Ovary (tissue), 9 donors: ENCODE data around the gene MMP28. TPM values are rescaled to one million over a fixed set of nuclear protein-coding genes. Genes with fewer than 3 reads are reported as not detected.

Experiments
- DNase-seq, 5 donors: peaks; one replicate each; pipeline ENCODE4 v3.0.0-alpha.2; 2019 to 2020
- H3K27ac ChIP-seq, 2 donors: fragments of 200-600 bp; one replicate each; pipeline versions ENCODE4 v1.5.1 to v1.8.0; 2019 to 2022
- H3K27me3 ChIP-seq: fragments of 200-600 bp; one replicate; pipeline ENCODE4 v1.8.0; 2022
- H3K36me3 ChIP-seq: fragments of 200-600 bp; sonication (generic); one replicate; pipeline ENCODE4 v1.5.1; 2019
- H3K4me1 ChIP-seq: one replicate; pipeline ENCODE4 v1.8.1; 2013; ENCODE audit warnings: mild to moderate bottlenecking, moderate library complexity; ENCODE audit not compliant: insufficient read depth
- H3K4me3 ChIP-seq: fragments of 200-600 bp; sonication (generic); one replicate; pipeline ENCODE4 v1.5.1; 2017
- H3K9me3 ChIP-seq, 2 donors: fragments of 200-600 bp in 1 of 2; sonication (generic) in 1 of 2; one replicate each; pipeline versions ENCODE4 v1.5.1 to v1.8.1; 2013 to 2019; ENCODE audit warnings: mild to moderate bottlenecking in 1 of 2, moderate library complexity in 1 of 2
- CTCF ChIP-seq, 3 donors: fragments of 450-650 bp in 2 of 3; fragments of 200-600 bp in 1 of 3; IDR thresholded peaks; one replicate each; pipeline versions ENCODE4 v1.5.1 to v1.8.0; 2016 to 2022; ENCODE audit warnings: antibody characterized with exemption in 3 of 3, mild to moderate bottlenecking in 1 of 3
- EP300 ChIP-seq: sonication (generic); formaldehyde crosslinking; IDR thresholded peaks from one replicate; pipeline ENCODE4 v1.6.1; 2017; ENCODE audit warnings: antibody characterized with exemption
- POLR2A ChIP-seq: fragments of 450-650 bp; IDR thresholded peaks from one replicate; pipeline ENCODE4 v1.6.1; 2017; ENCODE audit warnings: antibody characterized with exemption, mild to moderate bottlenecking, moderate library complexity
- WGBS, 3 donors: extraction: QIAGEN DNeasy Blood & Tissue Kit in 1 of 3; methylation state at CpG; one replicate each; pipeline versions ENCODE4 v1.1.5 to v1.1.7; 2013 to 2017; 5-methylcytosine and 5-hydroxymethylcytosine counted together
- intact Hi-C, 4 donors: fragments of 100-400 bp; cut with DNase I; formaldehyde crosslinking; loops; one replicate each; pipeline versions ENCODE4 v1.11.0 to v1.15.1; 2022 to 2023
- polyA plus RNA-seq, 2 donors: library from polyadenylated mRNA; stranded (reverse); fragments of 200-250 nt in 1 of 2; fragments of 350-450 nt in 1 of 2; fragmentation: Illumina TruSeq in 1 of 2; extraction: RNeasy Lipid Tissue Mini Kit (QIAGEN cat#74804) in 1 of 2; gene quantifications; one replicate each; pipeline ENCODE4 v1.2.3, GENCODE V29; 2013 to 2014
- total RNA-seq, 7 donors: library from RNA; depleted of rRNA in 2 of 7; stranded (reverse); fragments of >200 nt in 2 of 7; fragmentation: NEBNext Ultra II Directional in 3 of 7; extraction: Animal tissue kit (Norgen Biotek cat#: 25700) in 3 of 7; gene quantifications; one replicate each; pipeline versions ENCODE4 v1.1.0 to v1.2.4, GENCODE V29; 2016 to 2023
- donor health status: DM: no; HTN: no; CAD: no; lungs with moderate emphysema.
- donor health status: DM: no; HTN: no; CAD: no.
- donor health status: Bipolar disorder and iron deficiency.
- donor health status: DM: yes; HTN: yes; CAD: no.
- donor health status: DM: no; HTN: no; CAD: no.
- donor health status: DM: yes; HTN: yes; CAD: no.

MMP28 gene
- total and polyA plus RNA-seq, 9 donors: 0.25 to 33.3 (median 3.5) TPM

DNA sequence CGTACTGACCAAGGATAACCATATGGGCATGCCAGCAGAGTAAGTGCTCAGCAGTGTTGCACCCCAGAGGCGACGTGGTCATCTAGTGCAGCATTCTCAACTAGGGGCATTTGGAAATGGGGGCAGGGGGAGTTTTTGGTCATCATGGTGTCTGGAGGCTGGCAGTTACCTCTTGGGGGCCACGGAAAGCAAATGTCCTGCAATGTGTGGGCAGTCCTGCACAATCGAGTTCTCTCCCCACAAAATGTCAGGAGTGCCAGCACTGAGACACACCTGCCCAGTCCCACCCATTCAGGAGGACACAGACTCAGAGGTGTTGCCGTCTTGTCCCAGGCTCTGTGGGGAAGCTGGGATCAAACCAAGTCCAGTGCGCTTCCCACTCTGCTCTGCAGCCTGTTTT, 61.0 kb downstream of the MMP28 start:
- Histone ChIP-seq H3K36me3 (no peaks in the 10 kb centered on the region), H3K4me3 (no peak overlapping the region), H3K27me3 (no peaks in the 10 kb centered on the region), H3K27ac (no peak overlapping the region), H3K9me3 (no peaks in the 10 kb centered on the region), H3K4me1 (peaks cover 7% of the 10 kb centered on the region)
- no peak for DNase-seq
- intact Hi-C loops: no loop called here
- no peak for TF ChIP-seq EP300
- 76 to 84% (median 84%) methylated on average over 7 of the region's 7 CpGs for WGBS, 3 donors

- intact Hi-C loops: no loop called here
- Histone ChIP-seq H3K4me1 (peaks cover 7% of the 10 kb centered on the region), H3K4me3 (no peak overlapping the region), H3K27ac (no peak overlapping the region), H3K27me3 (no peaks in the 10 kb centered on the region), H3K9me3 (no peaks in the 10 kb centered on the region), H3K36me3 (no peaks in the 10 kb centered on the region)
- DNase-seq: no peak
- no peak for TF ChIP-seq CTCF (IDR thresholded peaks at IDR 0.05)
- TF ChIP-seq POLR2A: no peak
- no peak for TF ChIP-seq EP300
- WGBS, 3 donors: 85 to 92% (median 88%) methylated on average over 6 of the region's 6 CpGs
These were observed 62.1 kb downstream of the MMP28 start for GRCh38 chr17:35733366-35733765.

DNA sequence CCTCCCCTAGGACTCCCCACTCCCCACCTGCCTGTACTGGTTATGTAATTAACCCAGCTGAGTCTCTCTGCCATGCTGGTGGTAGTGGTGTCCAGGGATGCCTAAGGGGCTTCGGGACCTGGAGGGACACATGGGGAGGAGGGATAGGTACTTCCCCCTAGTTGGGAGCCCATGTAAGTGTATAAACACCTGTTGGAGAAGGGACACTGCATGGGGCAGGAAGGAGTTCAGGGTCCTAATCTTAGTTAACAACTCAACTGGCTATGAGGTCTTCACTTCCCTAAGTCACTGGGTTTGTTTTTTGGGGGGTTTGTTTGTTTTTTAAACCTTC, 62.7 kb downstream of the MMP28 start:
- peaks cover 7% of the 10 kb centered on the region for H3K4me1 ChIP-seq
- no peaks in the 10 kb centered on the region for H3K9me3 ChIP-seq
- 74 to 87% (median 78%) methylated on average over 1 of the region's 1 CpG for WGBS, 3 donors
- no peak for DNase-seq
- no peak overlapping the region for H3K4me3 ChIP-seq
- no peaks in the 10 kb centered on the region for H3K27me3 ChIP-seq
- peak overlapping the region in 1 of 2 donors; percentile 40 for H3K27ac ChIP-seq
- TF ChIP-seq POLR2A (no peak), EP300 (no peak), CTCF (IDR thresholded peaks at IDR 0.05) (no peak)
- intact Hi-C loops: no loop called here
- H3K36me3 ChIP-seq: no peaks in the 10 kb centered on the region

DNA sequence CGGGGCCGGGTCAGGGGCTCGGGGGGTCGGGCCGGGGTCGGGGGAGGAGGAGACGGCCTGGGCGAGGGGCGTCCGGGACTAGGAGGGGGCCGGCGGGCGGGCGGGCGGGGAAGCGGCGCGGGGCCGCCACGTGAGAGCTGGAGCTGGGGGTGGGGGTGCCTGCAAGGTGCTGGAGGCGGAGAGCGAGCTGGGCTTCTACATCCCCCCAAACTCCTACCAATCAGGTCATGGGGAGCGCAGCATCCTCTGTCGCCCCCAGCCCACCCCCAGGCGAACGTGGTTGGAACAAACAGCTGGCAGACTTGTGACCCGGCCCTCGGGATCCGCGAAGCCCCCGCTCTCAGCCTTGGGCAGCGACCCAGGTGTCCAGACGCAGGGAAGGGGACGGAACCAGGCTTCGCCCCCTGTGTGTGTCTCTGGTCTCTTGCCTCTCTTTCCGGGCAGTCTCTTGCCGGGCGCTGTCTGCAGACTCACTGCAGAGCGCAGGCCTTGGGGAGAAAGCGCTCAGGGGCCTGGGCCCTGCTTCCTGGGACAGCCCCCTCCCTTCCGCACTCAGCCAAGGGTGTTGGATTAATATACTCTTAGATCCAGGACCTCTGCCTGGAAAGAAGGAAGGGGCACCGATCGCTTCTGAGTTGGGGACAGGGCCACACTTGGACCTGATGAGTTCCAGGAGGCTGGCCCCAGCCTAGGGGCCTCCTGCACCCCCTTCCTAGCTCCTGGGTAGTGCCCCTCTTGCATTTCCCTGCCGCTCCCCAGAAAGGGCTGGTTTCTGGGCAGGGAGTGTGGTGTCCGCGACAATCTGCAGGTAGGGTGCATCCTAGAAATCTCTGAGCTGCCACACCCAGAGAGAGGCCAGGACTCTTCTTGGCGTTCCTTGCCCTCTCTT, 63.3 kb downstream of the MMP28 start:
- Histone ChIP-seq H3K36me3 (no peaks in the 10 kb centered on the region), H3K27ac (peak overlapping the region; percentile 40 to 42), H3K4me1 (peaks cover 7% of the 10 kb centered on the region), H3K9me3 (no peaks in the 10 kb centered on the region), H3K27me3 (no peaks in the 10 kb centered on the region), H3K4me3 (peak overlapping the region; percentile 84)
- TF ChIP-seq CTCF (IDR thresholded peaks at IDR 0.05): no peak
- no peak for TF ChIP-seq EP300
- peak in 3 of 5 donors; percentile 51 to 58 (median 53) for DNase-seq
- intact Hi-C loops: no loop called here
- 10 to 17% (median 13%) methylated on average over 37 to 46 of the region's 47 CpGs for WGBS, 3 donors

DNA sequence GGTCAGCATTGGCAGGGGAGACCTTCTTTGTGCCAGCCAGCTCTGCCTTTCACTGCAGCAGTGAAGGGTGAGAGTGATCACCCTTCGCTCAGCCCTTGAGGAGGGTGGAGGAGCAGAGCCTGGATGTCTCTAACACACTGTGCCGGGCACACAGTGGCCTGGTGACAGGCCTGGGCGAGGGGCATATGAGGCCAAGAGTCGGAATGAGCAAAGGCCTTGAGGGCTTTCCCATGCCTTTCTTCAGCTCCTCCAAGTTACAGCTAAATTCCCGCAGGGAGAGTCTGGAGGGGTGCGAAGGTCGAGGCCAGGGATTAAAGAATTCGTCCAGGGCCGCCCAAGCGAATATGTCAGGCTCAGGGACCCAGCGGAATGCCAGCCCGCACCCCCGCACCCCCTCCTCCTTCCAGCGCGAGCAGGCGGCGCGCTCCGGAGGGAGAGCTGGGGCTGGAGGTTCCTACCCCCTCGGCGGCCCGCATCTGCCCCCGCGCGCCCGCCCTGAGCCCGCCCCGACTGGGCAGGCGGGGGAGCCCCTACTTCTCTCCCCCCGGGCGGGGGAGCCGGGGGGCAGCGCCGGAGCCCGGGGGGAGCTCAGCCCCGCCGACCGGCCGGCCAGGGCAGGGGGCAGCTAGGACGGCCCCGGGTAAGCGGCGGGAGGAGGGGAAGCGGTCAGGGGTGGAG, 64.1 kb downstream of the MMP28 start, which contains the start of gene RASL10B:
RASL10B (plus strand) TSS at position 401 of the 678 bp plus-strand sequence. CDS start 3,546 bp downstream, outside the sequence.
- H3K4me1 ChIP-seq: peaks cover 10% of the 10 kb centered on the region
- no peaks in the 10 kb centered on the region for H3K27me3 ChIP-seq
- peak within 1 kb of the TSS; percentile 84 for H3K4me3 ChIP-seq
- DNase-seq: peak; percentile 61 to 80 (median 67)
- peak within 1 kb of the TSS; percentile 40 to 42 for H3K27ac ChIP-seq
- intact Hi-C loops: no loop called here
- TF ChIP-seq EP300 (no peak), CTCF (IDR thresholded peaks at IDR 0.05) (no peak), POLR2A (no peak)
- no peaks in the 10 kb centered on the region for H3K36me3 ChIP-seq
- H3K9me3 ChIP-seq: no peaks in the 10 kb centered on the region
- whole genome bisulfite sequencing, 3 donors: 3 to 8% (median 3%) methylated on average over 17 to 44 of the region's 44 CpGs
